GM21825 (cell line): ENCODE results near the gene ARSB.
"Not testable (repeated sequence)": the region's sequence is repeated elsewhere in the genome, so short reads cannot be mapped to it uniquely, and the experiment has no call there.

Source experiments
- ATAC-seq: cut with Tn5 transposase; IDR thresholded peaks from one replicate; pipeline ENCODE4 v1.9.1; 2021; ENCODE audit warnings: mild to moderate bottlenecking, moderate library complexity; ENCODE audit not compliant: unreplicated experiment

ARSB gene

DNA sequence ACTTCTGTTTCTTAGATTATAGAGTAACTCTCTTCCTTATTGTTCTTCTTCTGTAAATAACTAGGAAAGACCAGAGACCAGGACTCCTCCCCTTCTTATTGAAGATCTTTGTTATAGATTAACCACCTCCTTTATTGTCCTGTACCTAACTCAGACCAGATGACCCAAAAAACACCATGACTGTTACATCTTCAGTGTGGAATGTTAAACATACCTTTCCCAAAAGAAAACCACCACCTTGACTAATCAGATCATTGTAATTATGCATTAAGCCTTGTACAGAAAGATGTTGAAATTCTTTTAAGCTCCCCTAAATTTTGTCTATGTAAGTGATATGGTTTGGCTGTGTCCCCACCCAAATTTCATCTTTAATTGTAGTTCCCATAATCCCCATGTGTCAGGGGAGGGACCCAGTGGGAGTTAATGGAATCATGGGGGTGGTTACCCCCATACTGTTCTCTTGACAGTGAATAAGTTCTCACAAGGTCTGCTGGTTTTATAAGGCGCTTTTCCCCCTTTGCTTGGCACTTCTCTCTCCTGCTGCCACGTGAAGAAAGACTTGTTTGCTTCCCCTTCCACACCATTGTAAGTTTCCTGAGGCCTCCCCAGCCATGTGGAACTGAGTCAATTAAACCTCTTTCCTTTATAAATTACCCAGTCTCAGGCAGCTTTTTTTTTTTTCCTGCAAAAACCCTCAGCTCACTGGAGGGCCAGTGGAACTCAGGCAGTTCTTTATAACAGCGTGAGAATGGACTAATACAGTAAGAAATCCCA lies 26.3 kb downstream of the ARSB start:
- ATAC-seq: no peak

DNA sequence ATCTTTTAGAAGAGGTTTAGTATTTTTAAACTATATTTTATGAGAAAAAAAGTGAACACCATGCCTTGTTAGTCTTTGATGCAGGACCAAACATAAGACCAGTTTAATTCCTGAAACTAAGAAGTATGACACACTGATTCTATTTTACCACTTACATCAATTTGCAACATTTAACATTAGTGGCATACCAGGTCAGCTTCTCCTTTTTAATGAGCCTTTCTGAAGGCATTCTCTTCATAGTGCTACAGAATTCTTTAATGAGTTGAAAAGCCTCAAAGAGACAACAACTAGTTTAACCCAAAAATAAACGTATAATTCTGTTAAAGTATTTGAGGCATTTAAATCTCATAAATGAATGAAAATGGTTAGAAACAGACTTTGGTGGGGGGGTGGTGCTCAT lies 28.2 kb downstream of the ARSB start:
- ATAC-seq: no peak

DNA sequence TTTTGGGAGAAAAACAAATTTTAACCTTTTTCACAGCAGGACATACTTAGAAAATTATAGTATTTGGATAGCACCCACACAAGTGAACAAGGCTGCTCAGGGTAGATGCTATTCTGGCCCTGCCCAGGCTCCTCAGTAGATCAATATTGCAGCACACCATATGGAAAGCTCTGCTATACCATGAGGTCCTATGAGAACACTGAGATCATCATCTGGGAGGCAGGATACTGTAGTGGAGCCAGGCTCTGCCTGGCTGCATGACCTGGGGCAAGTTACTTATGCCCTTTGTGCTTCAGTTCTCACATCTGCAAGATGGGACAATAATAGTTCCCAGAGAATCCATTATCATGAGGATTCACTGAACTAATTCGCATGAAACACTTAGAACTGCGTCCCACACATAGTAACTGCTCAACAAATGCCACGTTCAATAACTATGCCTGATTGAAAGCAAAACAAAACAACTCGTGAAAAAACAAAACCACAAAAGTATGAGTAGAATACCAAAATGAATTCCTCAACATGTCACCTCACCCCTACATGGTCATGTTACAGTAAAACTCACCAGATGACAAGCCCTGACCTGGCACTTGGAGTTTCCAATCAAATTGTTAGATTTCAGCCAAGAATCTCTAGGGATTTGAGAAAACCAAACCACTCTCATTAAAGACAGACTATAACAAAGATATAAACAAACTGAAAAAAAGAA lies 31.9 kb downstream of the ARSB start:
- peak; percentile 53 for ATAC-seq

DNA sequence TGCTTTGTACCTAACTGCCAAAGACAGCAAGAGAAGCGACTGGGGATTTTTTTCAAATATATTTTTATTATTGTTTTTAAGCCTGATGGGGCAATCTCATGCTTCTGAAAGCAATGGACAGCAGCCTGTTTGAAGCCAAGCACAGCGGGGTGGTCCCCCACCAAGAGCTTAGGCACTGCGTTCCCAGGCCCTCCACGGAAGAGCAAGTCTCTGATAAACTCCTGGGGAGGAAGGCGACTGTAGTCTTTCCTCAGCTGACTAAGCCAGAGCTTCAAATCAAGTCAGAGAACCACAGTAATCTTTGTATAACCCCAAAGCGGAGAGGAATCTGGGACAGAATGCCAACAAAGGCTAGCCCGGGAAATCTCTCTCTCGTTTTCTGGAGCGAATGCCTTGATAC lies 54.4 kb downstream of the ARSB start:
- ATAC-seq: no peak

DNA sequence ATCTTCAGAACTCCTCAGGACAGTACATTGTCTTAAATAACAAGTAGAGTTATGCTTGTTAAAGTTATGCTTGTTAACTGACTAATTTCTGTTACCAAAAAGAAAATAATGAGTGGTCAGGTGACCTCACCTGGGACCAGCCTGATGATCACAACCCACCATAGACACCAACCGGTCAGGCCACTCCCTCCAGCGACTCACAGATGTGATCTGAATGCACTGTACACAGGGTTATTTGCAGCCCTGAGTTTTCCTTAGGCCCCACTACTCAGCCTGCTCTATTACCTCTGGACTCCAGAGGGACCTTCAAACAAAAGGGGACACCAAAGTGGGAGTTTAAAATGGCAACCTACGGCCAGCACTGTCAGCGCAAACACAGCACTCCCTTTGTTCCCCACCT lies 55.3 kb downstream of the ARSB start:
- ATAC-seq: no peak

DNA sequence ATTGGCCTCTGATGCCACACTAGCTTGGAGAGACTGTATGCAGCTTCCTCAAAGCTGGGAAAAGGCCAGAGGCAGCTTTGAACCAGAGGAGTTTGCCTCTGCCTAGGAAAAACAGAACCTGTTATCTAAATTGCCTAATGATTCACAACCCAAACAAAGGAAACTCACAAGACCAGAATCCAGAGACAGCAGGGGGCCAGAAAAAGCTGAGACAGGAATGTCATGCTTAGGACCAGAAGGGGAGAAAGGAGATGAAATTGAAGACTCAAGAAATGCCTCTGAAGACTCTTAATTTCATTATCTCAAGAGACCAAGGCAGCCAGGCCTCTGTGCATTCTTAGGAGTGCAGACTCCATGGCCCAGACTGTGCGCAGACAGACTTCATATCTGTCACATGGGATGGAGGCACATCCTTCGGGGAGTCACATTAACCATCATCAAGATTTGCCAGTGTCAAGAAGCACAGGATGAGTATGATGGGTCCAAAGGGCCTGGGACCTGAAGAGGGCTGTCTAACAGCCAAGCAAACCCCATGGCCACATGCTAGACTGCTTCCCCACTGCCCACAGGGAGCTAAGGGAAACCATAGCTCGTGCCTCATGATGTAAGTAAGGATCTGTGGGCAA lies 57.3 kb downstream of the ARSB start:
- no peak for ATAC-seq

DNA sequence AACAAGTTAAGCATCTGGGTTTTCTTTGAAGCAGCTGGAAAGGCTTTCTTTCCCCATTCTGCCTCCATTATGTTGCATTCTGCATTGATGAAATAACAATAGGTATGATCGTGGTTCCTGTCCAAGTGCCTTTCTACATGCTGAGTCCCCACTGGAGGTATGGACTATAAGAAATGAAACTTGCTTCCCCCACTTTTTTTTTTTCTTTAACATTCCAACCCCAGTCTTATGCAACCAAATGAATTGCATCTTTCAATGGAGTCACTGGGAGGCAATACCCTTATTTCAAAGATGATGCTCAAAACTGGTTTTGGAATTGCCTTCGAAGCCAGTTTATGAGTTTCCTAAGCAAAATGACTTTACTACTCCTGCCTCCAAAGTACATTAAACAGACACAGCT lies 58.9 kb downstream of the ARSB start:
- ATAC-seq: no peak

DNA sequence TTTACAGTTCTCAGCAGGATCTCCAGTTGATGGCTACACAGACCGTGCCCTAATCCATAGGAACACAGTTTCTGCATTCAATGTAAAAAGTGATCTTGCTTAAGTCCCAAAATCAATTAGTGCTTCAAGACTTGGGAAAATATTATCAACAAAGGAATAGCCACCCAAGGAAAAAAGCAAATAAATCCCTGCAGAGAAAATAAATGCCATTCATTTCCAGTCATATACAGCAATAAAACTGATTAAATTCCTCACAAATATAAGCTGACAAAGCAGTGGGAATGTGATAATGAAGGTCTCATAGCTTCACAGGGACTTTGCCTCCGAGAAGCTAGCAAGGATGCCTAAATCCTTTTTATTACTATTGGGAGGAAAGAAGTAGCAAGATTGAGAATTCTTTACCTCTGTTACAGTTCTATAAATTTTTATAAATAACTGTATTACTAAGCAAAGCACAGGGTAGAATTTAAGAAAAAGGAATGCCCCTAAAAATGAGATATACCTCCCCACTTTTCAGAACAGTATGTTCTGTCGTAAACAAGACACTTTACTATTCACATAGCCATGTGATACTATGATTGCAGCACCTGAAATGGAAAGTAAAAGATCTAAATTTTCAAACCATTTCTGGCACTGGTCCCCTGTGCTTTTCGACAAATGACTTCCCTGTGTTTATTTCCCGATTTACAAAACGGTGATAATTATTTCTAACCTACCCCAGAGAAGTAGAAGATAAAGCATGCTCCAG lies 59.8 kb downstream of the ARSB start:
- ATAC-seq: no peak

DNA sequence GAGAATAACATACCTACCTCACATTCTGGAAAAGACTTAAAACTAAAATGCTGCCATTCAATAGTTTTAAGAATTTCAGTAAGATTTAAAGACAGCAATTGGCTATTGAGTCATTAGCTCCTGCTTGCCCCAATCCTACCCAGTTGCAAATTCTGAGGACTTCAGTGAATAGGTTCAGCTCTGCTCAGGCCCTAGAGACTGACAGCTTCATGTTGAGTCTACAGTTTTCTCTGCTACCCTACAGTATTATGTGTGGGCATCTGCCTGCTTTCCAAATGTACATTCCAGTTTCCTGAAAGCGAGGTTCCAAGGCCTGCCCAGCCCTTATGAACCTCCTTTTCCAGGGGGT lies 61.5 kb downstream of the ARSB start:
- no peak for ATAC-seq

DNA sequence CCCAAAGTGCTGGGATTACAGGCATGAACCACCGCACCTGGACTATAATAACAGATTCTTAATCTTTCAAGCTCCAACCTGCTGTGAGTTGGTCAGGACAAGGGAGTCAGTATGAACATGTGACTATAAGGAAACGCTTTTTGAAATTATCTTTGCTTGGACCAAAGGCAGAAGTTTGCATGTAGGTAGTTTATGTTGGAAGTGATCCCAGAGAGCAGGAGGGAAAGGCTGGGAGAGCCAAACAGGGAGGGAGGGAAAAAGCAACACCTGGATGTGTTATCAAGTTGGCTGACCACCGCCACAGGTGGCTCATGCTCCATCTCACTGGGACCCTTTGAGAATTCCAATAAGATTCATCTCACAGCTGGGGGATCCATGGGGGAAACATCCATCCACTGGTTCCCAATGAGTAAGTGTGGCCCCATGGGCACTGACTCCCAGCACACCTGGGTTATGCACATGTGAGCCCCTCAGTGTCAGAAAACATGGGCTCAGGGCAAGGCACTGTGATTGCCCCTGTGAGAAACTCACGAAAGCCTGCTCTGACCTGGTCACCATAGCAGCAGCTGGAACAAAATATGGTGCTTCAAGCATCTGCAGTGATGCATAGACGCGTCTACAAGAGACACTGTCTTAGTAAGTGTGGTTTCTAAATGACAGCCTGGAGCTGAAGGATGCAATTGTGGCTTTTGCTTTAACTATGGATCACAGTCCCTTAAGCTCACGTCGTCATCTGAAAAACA lies 62.1 kb downstream of the ARSB start:
- ATAC-seq: peak; percentile 60

DNA sequence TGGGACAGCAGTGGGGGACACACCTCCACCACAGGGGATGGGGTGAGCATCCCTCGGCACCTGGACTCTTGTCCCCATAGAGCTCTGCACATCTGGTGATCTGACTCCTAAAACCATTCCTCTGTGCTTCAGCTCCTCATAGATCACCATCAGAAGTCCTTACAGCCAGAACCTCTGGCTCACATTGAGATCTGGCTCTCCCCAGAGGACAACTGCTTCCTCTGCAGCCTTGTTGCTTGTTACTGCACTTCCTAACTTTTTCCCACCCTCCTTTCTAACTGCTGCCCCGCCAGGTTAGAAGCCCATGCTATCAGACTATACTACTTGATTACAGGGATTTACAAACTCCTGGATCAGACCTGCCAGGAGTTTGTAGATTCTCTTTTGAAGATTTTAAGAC lies 64.5 kb downstream of the ARSB start:
- no peak for ATAC-seq

DNA sequence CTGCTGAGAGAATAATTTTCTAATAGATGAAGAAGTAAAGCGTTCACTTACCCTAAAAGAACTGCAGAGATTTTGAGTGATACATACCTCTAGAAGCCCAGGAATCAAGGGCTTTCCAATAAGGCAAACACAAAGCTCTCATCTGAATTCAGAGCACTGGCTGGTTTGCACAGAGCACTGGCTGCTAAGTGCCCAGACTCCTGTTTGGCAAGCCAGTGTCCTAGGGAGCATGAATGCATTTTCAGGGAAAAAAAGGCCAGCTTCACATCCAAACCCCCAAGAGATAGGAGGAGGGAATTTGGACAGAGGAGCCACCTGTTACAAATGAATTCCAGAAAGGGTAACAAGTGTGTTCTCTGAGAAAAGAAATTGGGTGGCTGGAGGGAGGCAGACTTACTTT lies 65.3 kb downstream of the ARSB start:
- ATAC-seq: no peak

DNA sequence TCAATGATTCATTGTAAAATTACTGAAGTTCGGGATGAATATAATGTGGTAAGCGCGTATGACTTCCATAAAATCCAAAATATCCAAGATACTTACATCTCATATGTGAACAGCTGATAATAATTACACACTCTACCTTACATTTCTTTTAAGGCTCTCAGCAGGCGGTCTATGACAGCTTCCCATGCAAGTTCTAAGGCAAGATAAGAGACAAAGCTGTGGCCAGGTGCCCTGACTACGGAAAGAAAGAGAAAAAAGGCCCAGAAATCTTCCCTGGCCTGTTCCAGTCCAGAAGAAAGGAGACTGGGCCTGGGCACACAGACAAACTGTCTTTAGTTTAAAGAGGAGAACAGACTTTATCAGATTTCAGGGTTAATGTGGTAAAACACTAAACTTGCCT lies 69.1 kb downstream of the ARSB start:
- no peak for ATAC-seq

DNA sequence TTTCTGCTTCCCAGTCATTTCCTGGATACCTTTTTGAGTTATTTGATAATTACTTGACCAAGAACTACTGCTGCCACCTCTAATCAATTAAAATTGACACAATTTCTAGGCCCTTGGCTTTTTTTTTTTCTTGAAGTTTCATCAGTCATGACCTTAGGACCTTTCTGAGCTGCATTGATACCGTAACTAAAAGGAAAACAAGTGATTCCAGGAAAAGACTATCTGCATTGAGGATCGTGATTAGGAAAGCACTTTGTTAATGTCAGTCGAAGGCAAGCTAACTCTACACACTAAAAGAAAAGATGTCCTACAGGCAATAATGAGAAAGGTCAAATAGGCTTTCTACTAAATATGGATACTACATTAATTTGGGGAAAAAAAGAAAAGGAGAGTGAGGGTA lies 69.9 kb downstream of the ARSB start:
- ATAC-seq: no peak

DNA sequence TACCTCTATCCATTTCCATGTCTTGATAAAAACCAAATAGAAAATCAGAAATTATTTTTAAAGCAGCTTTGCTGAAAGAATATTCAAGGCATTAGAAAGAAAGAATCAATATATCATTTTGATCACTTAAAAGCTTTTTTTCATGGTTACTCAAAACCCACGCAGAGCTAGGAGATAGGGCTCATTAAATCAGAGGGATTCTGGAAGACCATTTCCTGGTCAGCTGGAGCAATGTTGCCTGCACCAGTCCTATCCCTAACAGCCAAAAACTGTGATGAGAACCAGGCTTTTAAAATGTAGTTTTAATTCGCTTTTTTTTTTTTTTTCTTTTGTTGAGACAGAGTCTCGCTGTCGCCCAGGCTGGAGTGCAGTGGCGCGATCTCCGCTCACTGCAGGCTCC lies 72.3 kb downstream of the ARSB start:
- ATAC-seq: no peak

DNA sequence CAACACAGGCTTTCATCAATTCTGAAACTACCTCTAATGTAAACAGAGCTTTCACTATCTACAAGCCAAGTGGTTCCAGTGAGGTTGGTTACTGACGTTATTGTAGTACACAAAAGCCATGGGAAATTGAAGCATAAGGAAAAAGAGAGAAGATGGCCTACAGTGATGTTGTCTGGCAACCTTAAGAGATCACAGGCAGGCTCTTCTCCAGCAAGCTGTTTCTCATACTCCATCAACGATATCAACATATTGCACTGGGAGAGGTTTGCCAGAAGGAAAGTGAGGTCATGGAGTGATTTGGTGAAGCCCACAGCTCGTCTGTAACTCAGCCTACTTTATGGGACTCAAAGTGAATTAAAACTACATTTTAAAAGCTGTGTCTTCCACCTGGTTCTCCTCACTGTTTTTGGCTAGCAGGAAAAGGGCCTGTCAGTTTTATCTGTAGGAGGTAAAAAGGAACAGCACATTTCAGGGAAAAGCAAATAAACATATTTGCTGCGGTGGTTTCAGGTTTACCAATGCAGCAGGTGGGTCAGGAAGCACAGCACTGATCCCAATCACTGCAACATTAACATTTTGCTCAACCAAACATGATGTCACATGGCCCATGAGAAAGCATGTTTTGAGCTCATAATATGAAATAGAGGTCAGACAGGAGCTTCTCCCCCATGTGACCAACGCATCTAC lies 72.9 kb downstream of the ARSB start:
- ATAC-seq: no peak

DNA sequence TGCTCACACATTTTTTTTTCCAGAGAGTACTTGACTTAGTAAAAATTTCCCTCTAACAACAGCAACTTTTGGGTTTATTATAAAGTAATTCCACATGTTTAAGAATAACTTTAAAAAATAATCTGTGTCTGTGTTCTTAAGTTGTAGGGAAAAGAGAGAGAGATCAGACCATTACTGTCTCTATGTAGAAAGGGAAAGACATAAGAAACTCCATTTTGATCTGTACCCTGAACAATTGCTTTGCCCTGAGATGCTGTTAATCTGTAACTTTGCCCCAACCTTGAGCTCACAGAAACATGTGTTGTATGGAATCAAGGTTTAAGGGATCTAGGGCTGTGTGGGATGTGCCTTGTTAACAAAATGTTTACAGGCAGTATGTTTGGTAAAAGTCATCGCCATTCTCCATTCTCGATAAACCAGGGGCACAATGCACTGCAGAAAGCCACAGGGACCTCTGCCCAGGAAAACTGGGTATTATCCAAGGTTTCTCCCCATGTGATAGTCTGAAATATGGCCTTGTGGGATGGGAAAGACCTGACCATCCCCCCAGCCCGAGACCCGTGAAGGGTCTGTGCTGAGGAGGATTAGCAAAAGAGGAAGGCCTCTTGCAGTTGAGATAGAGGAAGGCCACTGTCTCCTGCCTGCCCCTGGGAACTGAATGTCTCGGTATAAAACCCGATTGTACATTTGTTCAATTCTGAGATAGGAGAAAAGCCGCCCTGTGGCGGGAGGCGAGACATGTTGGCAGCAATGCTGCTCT lies 75.7 kb downstream of the ARSB start:
- not testable (repeated sequence) for ATAC-seq

DNA sequence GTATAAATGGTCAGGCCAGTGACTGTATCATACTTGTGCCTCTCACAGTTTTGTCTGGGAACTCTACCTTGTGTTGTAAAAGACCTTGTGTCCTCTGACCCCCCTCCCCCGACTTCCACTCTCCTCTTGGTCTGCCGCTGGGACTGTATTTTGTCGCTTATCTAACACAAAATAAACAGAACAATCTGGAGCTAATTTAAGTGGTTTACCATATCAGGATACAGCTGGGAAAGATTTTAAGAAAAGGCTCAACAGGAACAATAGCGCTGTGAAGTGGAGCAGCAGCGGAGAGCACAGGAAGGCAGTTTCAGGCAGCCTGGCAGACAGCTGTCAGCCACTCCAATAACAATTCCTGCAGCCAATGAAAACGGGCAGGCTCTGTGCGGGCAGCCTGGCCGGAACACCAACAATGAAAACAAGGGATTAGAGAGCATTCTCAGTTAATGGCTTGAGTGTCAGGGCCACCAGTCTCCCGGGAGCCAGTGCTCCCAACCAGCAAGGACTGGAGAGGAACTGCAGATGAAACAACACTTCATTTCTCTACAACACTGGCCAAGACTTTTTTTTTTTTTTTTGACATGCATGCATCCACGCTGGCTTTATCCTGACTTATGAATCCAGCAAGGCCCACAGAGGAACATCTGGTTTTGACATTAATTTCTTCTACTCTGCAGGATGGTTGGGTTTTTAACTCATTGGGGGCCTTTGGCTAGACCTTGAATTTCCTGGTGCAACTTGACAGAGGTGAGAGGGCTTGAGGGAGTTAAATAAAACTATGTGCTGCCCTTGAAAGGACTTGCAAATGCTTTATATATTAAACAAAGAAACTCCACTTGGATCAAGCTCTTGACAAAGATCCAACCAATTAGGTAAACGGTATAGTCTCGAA lies 76.7 kb downstream of the ARSB start:
- ATAC-seq: no peak
